Measurements from ENCODE around the gene HSPA4. TPM values are rescaled to one million over a fixed set of nuclear protein-coding genes. Genes with fewer than 3 reads are reported as not detected.

Gene HSPA4
- total and polyA plus RNA-seq, 2 experiments from 2014 or later, result 101 to 111 TPM

- TF ChIP-seq EZH2phosphoT487 (IDR thresholded peaks at IDR 0.05; ENCODE audit: insufficient read depth, low read depth) (no peak), EZH2 (IDR thresholded peaks at IDR 0.05; ENCODE audit: insufficient read depth, poor library complexity, severe bottlenecking) (no peak)
- H3K27me3 ChIP-seq (replicated peaks; ENCODE audit: insufficient read depth), result no peaks in the 10 kb centered on the region
- no peak overlapping the region for H3K9ac ChIP-seq
- peaks cover 3% of the 10 kb centered on the region; the same call in 1 of the 2 replicates for H3F3A ChIP-seq (ENCODE audit: insufficient read depth)
- H3K9me3 ChIP-seq (ENCODE audit: low read depth), result no peaks in the 10 kb centered on the region
- in situ Hi-C loops (cut with MboI), result no loop called here
- no peak overlapping the region for H3K27ac ChIP-seq
- H3K79me2 ChIP-seq (ENCODE audit: insufficient read depth), result peaks cover 72% of the 10 kb centered on the region
- H3K4me3 ChIP-seq, result no peak overlapping the region
- 0 out of 2 replicates have a peak, but pooled peaks cover 5% of the 10 kb centered on the region for H4K20me1 ChIP-seq (ENCODE audit: insufficient read depth)
- 0 out of 2 replicates have a peak, but pooled peaks cover under 1% of the 10 kb centered on the region for H3K4me1 ChIP-seq (ENCODE audit: insufficient read depth)
- peak; percentile 40 for DNase-seq
- H3K9me2 ChIP-seq (ENCODE audit: insufficient read depth), result no peaks in the 10 kb centered on the region
- peaks cover 49% of the 10 kb centered on the region for H3K36me3 ChIP-seq (ENCODE audit: low read depth)
- WGBS, 2 experiments (ENCODE audit: low coverage in 1 of 2, low lambda C conversion rate in 2 of 2, missing lambda C conversion rate in 2 of 2), result 74 to 75% methylated on average over 4 of the region's 4 CpGs
- H3K4me2 ChIP-seq (ENCODE audit: unreplicated experiment), result no peak overlapping the region
- H2AFZ ChIP-seq, result no peak overlapping the region
Measured at GRCh38 chr5:133086366-133086875, 34.6 kb downstream of the HSPA4 start.

GRCh38 chr5:133088064-133088463 is 36.3 kb downstream of the HSPA4 start:
- peaks cover 60% of the 10 kb centered on the region for H3K36me3 ChIP-seq (ENCODE audit: low read depth)
- H3F3A ChIP-seq (ENCODE audit: insufficient read depth), result peaks cover 3% of the 10 kb centered on the region; the same call in 1 of the 2 replicates
- DNase-seq, result no peak
- in situ Hi-C loops (cut with MboI), result no loop called here
- no peaks in the 10 kb centered on the region for H3K9me3 ChIP-seq (ENCODE audit: low read depth)
- no peaks in the 10 kb centered on the region for H3K27me3 ChIP-seq (replicated peaks; ENCODE audit: insufficient read depth)
- no peak overlapping the region for H3K27ac ChIP-seq
- no peak overlapping the region for H3K4me3 ChIP-seq
- H3K79me2 ChIP-seq (ENCODE audit: insufficient read depth), result peaks cover 56% of the 10 kb centered on the region
- H3K4me1 ChIP-seq (ENCODE audit: insufficient read depth), result no peaks in the 10 kb centered on the region
- 90 to 94% methylated on average over 3 of the region's 3 CpGs for WGBS, 2 experiments (ENCODE audit: low coverage in 1 of 2, low lambda C conversion rate in 2 of 2, missing lambda C conversion rate in 2 of 2)
- no peak for TF ChIP-seq EZH2phosphoT487 (IDR thresholded peaks at IDR 0.05; ENCODE audit: insufficient read depth, low read depth)
- no peak overlapping the region for H3K9ac ChIP-seq
- H4K20me1 ChIP-seq (ENCODE audit: insufficient read depth), result 0 out of 2 replicates have a peak, but pooled peaks cover 5% of the 10 kb centered on the region
- H3K4me2 ChIP-seq (ENCODE audit: unreplicated experiment), result no peak overlapping the region
- H2AFZ ChIP-seq, result no peak overlapping the region
- H3K9me2 ChIP-seq (ENCODE audit: insufficient read depth), result no peaks in the 10 kb centered on the region

- H2AFZ ChIP-seq, result no peak overlapping the region
- TF ChIP-seq EZH2 (IDR thresholded peaks at IDR 0.05; ENCODE audit: insufficient read depth, poor library complexity, severe bottlenecking), result no peak
- TF ChIP-seq EZH2phosphoT487 (IDR thresholded peaks at IDR 0.05; ENCODE audit: insufficient read depth, low read depth), result no peak
- H4K20me1 ChIP-seq (ENCODE audit: insufficient read depth), result 0 out of 2 replicates have a peak, but pooled peaks cover 5% of the 10 kb centered on the region
- no peak overlapping the region for H3K27ac ChIP-seq
- peaks cover 36% of the 10 kb centered on the region for H3K79me2 ChIP-seq (ENCODE audit: insufficient read depth)
- H3K4me1 ChIP-seq (ENCODE audit: insufficient read depth), result no peaks in the 10 kb centered on the region
- H3K4me3 ChIP-seq, result no peak overlapping the region
- H3F3A ChIP-seq (ENCODE audit: insufficient read depth), result peaks cover 3% of the 10 kb centered on the region; the same call in 1 of the 2 replicates
- WGBS, 2 experiments (ENCODE audit: low coverage in 1 of 2, low lambda C conversion rate in 2 of 2, missing lambda C conversion rate in 2 of 2), result 78 to 86% methylated on average over 3 of the region's 3 CpGs
- H3K36me3 ChIP-seq (ENCODE audit: low read depth), result peaks cover 72% of the 10 kb centered on the region
- no peaks in the 10 kb centered on the region for H3K27me3 ChIP-seq (replicated peaks; ENCODE audit: insufficient read depth)
- DNase-seq, result no peak
- no peak overlapping the region for H3K9ac ChIP-seq
- no peaks in the 10 kb centered on the region for H3K9me2 ChIP-seq (ENCODE audit: insufficient read depth)
- no peak overlapping the region for H3K4me2 ChIP-seq (ENCODE audit: unreplicated experiment)
- in situ Hi-C loops (cut with MboI), result no loop called here
- no peaks in the 10 kb centered on the region for H3K9me3 ChIP-seq (ENCODE audit: low read depth)
Measured at GRCh38 chr5:133091034-133091433, 39.2 kb downstream of the HSPA4 start.

- no peak overlapping the region for H3K9ac ChIP-seq
- in situ Hi-C loops (cut with MboI), result loop anchor here (25.0 kb wide), 1 partner anchor 831 kb away; no protein-coding TSS in a partner anchor
- no peak overlapping the region for H3K27ac ChIP-seq
- H3K4me1 ChIP-seq (ENCODE audit: insufficient read depth), result 0 out of 2 replicates have a peak, but pooled peaks cover 6% of the 10 kb centered on the region
- H3K9me2 ChIP-seq (ENCODE audit: insufficient read depth), result no peaks in the 10 kb centered on the region
- H3F3A ChIP-seq (ENCODE audit: insufficient read depth), result peaks cover 11% of the 10 kb centered on the region
- H3K4me2 ChIP-seq (ENCODE audit: unreplicated experiment), result no peak overlapping the region
- H3K27me3 ChIP-seq (replicated peaks; ENCODE audit: insufficient read depth), result no peaks in the 10 kb centered on the region
- no peaks in the 10 kb centered on the region for H3K79me2 ChIP-seq (ENCODE audit: insufficient read depth)
- no peak overlapping the region for H2AFZ ChIP-seq
- no peaks in the 10 kb centered on the region for H4K20me1 ChIP-seq (ENCODE audit: insufficient read depth)
- WGBS, 2 experiments (ENCODE audit: low coverage in 1 of 2, low lambda C conversion rate in 2 of 2, missing lambda C conversion rate in 2 of 2), result 67 to 83% methylated on average over 3 of the region's 3 CpGs
- no peaks in the 10 kb centered on the region for H3K9me3 ChIP-seq (ENCODE audit: low read depth)
- DNase-seq, result no peak
- peaks cover 38% of the 10 kb centered on the region for H3K36me3 ChIP-seq (ENCODE audit: low read depth)
- H3K4me3 ChIP-seq, result no peak overlapping the region
- TF ChIP-seq EZH2phosphoT487 (IDR thresholded peaks at IDR 0.05; ENCODE audit: insufficient read depth, low read depth) (no peak), EZH2 (IDR thresholded peaks at IDR 0.05; ENCODE audit: insufficient read depth, poor library complexity, severe bottlenecking) (no peak)
Measured at GRCh38 chr5:133106343-133106742, 54.5 kb downstream of the HSPA4 start.
